ENCODE data around the gene IKBKE. TPM values are rescaled to one million over a fixed set of nuclear protein-coding genes. Genes with fewer than 3 reads are reported as not detected.

Gene IKBKE
- total RNA-seq, 2 donors from 2014 or later, result 5.0 to 8.5 TPM

DNA sequence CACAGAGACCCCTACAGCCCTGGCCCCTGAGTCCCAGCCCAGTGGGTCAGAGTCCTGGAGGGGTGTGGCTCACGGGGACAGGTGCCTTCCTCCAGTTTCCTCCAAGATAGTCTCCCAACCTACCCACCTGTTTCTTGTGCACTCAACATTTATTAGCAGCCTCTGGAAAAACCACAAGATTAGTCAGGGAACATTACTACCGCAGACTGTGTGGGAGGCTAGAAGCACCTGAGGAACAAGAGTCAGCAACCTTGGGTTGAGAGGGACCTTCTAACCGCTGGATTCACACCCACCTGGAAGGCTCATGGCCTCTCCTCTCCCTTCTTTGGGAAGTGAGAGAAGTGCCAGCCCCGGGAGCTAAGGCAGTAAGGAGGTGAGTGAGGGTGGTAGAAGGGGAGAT lies 22.5 kb upstream of the IKBKE start:
- DNase-seq, result no peak
- H3K36me3 ChIP-seq (ENCODE audit: control insufficient read depth, insufficient read depth, low read length), result peaks cover 92% of the 10 kb centered on the region
- H3K27ac ChIP-seq (ENCODE audit: low read depth, low read length), result no peak overlapping the region
- Mint-ChIP-seq H3K27me3 (ENCODE audit: insufficient read depth) (no peaks in the 10 kb centered on the region), H3K27ac (no peak overlapping the region), H3K9me3 (no peaks in the 10 kb centered on the region), H3K4me1 (peaks cover 9% of the 10 kb centered on the region), H3K36me3 (ENCODE audit: low read depth) (peaks cover 86% of the 10 kb centered on the region), H3K4me3 (no peak overlapping the region)
- no peak overlapping the region for H3K9ac ChIP-seq (ENCODE audit: extremely low read depth, low read length, poor library complexity, severe bottlenecking)
- no peaks in the 10 kb centered on the region for H3K27me3 ChIP-seq (ENCODE audit: control insufficient read depth, insufficient read depth, low read length, poor library complexity, severe bottlenecking)
- H3K9me3 ChIP-seq (ENCODE audit: control insufficient read depth, low read length), result no peaks in the 10 kb centered on the region
- H3K4me3 ChIP-seq (ENCODE audit: low read length), result no peak overlapping the region
- WGBS, 2 experiments (ENCODE audit: insufficient coverage in 1 of 2, insufficient read length in 1 of 2), result 97 to 100% methylated on average over 1 to 4 of the region's 4 CpGs
- H3K4me1 ChIP-seq (ENCODE audit: control insufficient read depth, insufficient read depth, low read length), result no peaks in the 10 kb centered on the region
- TF ChIP-seq CTCF (conservative IDR thresholded peaks at IDR 0.05), result no peak

DNA sequence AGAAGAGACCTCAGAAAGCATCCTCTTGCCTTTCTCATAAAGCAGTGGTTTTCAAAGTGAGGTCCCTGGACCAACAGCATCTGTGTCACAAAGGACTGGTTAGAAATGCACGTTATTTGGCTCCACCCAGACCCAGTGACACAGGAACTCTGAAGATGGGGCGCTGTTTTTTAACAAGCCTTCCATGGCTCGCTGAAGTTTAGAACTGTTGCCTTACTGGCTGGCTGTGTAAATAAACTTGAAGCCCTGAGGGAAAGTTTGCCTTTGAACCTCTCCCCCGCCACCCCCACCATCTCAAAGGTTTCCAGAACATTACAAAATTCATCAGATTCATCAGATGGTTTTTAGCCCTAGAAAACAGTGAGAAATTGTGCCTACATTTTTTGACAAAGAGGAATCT lies 21.8 kb upstream of the IKBKE start:
- H3K9me3 Mint-ChIP-seq, result no peaks in the 10 kb centered on the region
- no peak overlapping the region for H3K27ac Mint-ChIP-seq

DNA sequence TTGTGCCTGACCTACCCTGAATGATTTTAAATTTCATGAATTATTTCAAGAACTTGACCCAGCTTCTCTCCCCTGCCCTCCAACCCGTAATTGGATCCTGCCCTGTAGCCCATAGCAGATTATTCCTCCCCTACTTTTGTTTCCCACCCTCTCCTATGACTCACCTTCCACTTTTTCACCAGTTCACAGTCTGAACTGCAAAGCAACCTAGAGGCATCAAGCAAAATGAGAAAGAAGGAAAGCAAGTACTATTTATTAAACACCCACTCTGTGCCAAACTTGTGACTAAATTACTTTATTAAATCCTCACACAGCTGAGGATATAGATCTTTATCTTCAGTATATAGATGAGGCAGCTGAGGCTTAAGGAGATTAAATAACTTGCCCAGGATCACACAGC lies 20.7 kb upstream of the IKBKE start:
- H3K27me3 ChIP-seq (ENCODE audit: control insufficient read depth, insufficient read depth, low read length, poor library complexity, severe bottlenecking), result no peaks in the 10 kb centered on the region
- H3K27ac Mint-ChIP-seq, result no peak overlapping the region
- DNase-seq, result no peak
- peaks cover 93% of the 10 kb centered on the region for H3K36me3 ChIP-seq (ENCODE audit: control insufficient read depth, insufficient read depth, low read length)
- H3K9ac ChIP-seq (ENCODE audit: extremely low read depth, low read length, poor library complexity, severe bottlenecking), result no peak overlapping the region
- no peaks in the 10 kb centered on the region for H3K27me3 Mint-ChIP-seq (ENCODE audit: insufficient read depth)
- H3K9me3 Mint-ChIP-seq, result no peaks in the 10 kb centered on the region
- no peak for TF ChIP-seq CTCF (conservative IDR thresholded peaks at IDR 0.05)
- WGBS, 2 experiments (ENCODE audit: insufficient coverage in 1 of 2, insufficient read length in 1 of 2), result 43% methylated on average over 1 of the region's 1 CpG; no CpG with 5 or more reads in 1 of the 2 experiments
- no peaks in the 10 kb centered on the region for H3K4me1 ChIP-seq (ENCODE audit: control insufficient read depth, insufficient read depth, low read length)
- H3K4me1 Mint-ChIP-seq, result peaks cover 3% of the 10 kb centered on the region
- no peak overlapping the region for H3K27ac ChIP-seq (ENCODE audit: low read depth, low read length)
- H3K36me3 Mint-ChIP-seq (ENCODE audit: low read depth), result peaks cover 79% of the 10 kb centered on the region
- H3K4me3 Mint-ChIP-seq, result no peak overlapping the region
- H3K4me3 ChIP-seq (ENCODE audit: low read length), result no peak overlapping the region
- no peaks in the 10 kb centered on the region for H3K9me3 ChIP-seq (ENCODE audit: control insufficient read depth, low read length)

More for the DNA sequence above, 21.8 kb upstream of the IKBKE start:
- H3K4me3 Mint-ChIP-seq, result no peak overlapping the region
- WGBS, 2 experiments (ENCODE audit: insufficient coverage in 1 of 2, insufficient read length in 1 of 2), result 92 to 95% methylated on average over 4 of the region's 4 CpGs
- H3K9me3 ChIP-seq (ENCODE audit: control insufficient read depth, low read length), result no peaks in the 10 kb centered on the region
- H3K4me1 ChIP-seq (ENCODE audit: control insufficient read depth, insufficient read depth, low read length), result no peaks in the 10 kb centered on the region
- H3K36me3 ChIP-seq (ENCODE audit: control insufficient read depth, insufficient read depth, low read length), result peaks cover 92% of the 10 kb centered on the region
- peaks cover 9% of the 10 kb centered on the region for H3K4me1 Mint-ChIP-seq
- no peak overlapping the region for H3K9ac ChIP-seq (ENCODE audit: extremely low read depth, low read length, poor library complexity, severe bottlenecking)
- no peak for TF ChIP-seq CTCF (conservative IDR thresholded peaks at IDR 0.05)
- no peak for DNase-seq
- H3K27me3 Mint-ChIP-seq (ENCODE audit: insufficient read depth), result no peaks in the 10 kb centered on the region
- peaks cover 80% of the 10 kb centered on the region for H3K36me3 Mint-ChIP-seq (ENCODE audit: low read depth)
- H3K4me3 ChIP-seq (ENCODE audit: low read length), result no peak overlapping the region
- H3K27me3 ChIP-seq (ENCODE audit: control insufficient read depth, insufficient read depth, low read length, poor library complexity, severe bottlenecking), result no peaks in the 10 kb centered on the region
- no peak overlapping the region for H3K27ac ChIP-seq (ENCODE audit: low read depth, low read length)
